Caco-2 (cell line): ENCODE data around the gene PPP1R9A. TPM values are rescaled to one million over a fixed set of nuclear protein-coding genes. Genes with fewer than 3 reads are reported as not detected.

Source experiments
- BruUV-seq: library from RNA; stranded (reverse); fragments of 400-500 nt; replicated peaks from 2 replicates; lab custom pipeline; 2021; lab: Mats Ljungman, UMichigan
- CTCF ChIA-PET: fragments of 300-600 bp; sonication (Branson Sonifier 250); formaldehyde crosslinking; loops from one replicate; lab custom pipeline; 2022; ENCODE audit warnings: antibody characterized with exemption; lab: Charles Lee
- POLR2A ChIA-PET: fragments of 300-600 bp; sonication (Branson Sonifier 250); formaldehyde crosslinking; loops from one replicate; lab custom pipeline; 2022; ENCODE audit warnings: antibody characterized with exemption; lab: Charles Lee
- DNase-seq, 2 experiments: peaks; one replicate each; pipeline versions ENCODE4 v3.0.0 to v3.0.0-alpha.2; 2020 to 2022
- H3K27me3 ChIP-seq: replicated peaks from 2 replicates; pipeline ENCODE4 v1.6.0; 2011; ENCODE audit warnings: low read length; ENCODE audit not compliant: control insufficient read depth, insufficient read depth
- H3K36me3 ChIP-seq: 2 replicates; pipeline ENCODE4 v1.5.1; 2011; ENCODE audit warnings: low read length; ENCODE audit not compliant: control insufficient read depth, insufficient read depth
- H3K4me1 ChIP-seq: fragments of 250-450 bp; sonication (Bioruptor Pico); 2 replicates; pipeline ENCODE4 v1.5.1; 2020; ENCODE audit warnings: mild to moderate bottlenecking
- H3K4me3 ChIP-seq: 2 replicates; pipeline ENCODE4 v1.5.1; 2011; ENCODE audit warnings: low read depth, mild to moderate bottlenecking, control low read depth, low read length
- H3K9me3 ChIP-seq: fragments of 250-450 bp; sonication (Bioruptor Pico); 2 replicates; pipeline ENCODE4 v1.5.1; 2020; ENCODE audit warnings: mild to moderate bottlenecking, moderate library complexity
- H3K27ac Mint-ChIP-seq: one replicate; pipeline ENCODE4 v1.8.0; 2022; ENCODE audit warnings: mixed read lengths; ENCODE audit not compliant: unreplicated experiment
- H3K27me3 Mint-ChIP-seq: one replicate; pipeline ENCODE4 v1.8.0; 2022; ENCODE audit warnings: mixed read lengths; ENCODE audit not compliant: insufficient read depth, unreplicated experiment
- H3K36me3 Mint-ChIP-seq: one replicate; pipeline ENCODE4 v1.8.0; 2022; ENCODE audit warnings: mild to moderate bottlenecking, mixed read lengths; ENCODE audit not compliant: insufficient read depth, unreplicated experiment
- H3K4me1 Mint-ChIP-seq: one replicate; pipeline ENCODE4 v1.8.0; 2022; ENCODE audit warnings: low read depth, mixed read lengths; ENCODE audit not compliant: unreplicated experiment
- H3K4me3 Mint-ChIP-seq: one replicate; pipeline ENCODE4 v1.8.0; 2022; ENCODE audit warnings: mild to moderate bottlenecking, moderate library complexity, mixed read lengths; ENCODE audit not compliant: unreplicated experiment
- H3K9me3 Mint-ChIP-seq: one replicate; pipeline ENCODE4 v1.8.0; 2022; ENCODE audit warnings: mixed read lengths; ENCODE audit not compliant: unreplicated experiment
- CTCF ChIP-seq, 2 experiments: fragments of 200-600 bp in 1 of 2; IDR thresholded peaks; 1 replicate in 1 of 2; 2 replicates in 1 of 2; pipeline versions ENCODE4 v1.5.1 to v1.8.0; 2011 to 2022; ENCODE audit warnings: antibody characterized with exemption in 1 of 2, control low read depth in 1 of 2, inconsistent platforms in 1 of 2, low read depth in 1 of 2, low read length in 1 of 2, mild to moderate bottlenecking in 1 of 2, moderate library complexity in 1 of 2; ENCODE audit not compliant: insufficient read depth in 1 of 2, severe bottlenecking in 1 of 2, unreplicated experiment in 1 of 2
- intact Hi-C: fragments of 100-400 bp; cut with micrococcal nuclease; formaldehyde crosslinking; loops from one replicate; pipeline ENCODE4 v1.10.0; 2022; ENCODE audit not compliant: unreplicated experiment
- total RNA-seq: library from RNA; stranded (reverse); gene quantifications from 2 replicates; pipeline ENCODE4 v1.2.3, GENCODE V29; 2022

PPP1R9A gene
- total RNA-seq, 1 experiment from 2014 or later, result 37.4 TPM

- intact Hi-C loops, result no loop called here
Observed at GRCh38 chr7:95097291-95097690, 189.9 kb downstream of the PPP1R9A start.

GRCh38 chr7:95097851-95098250 is 190.5 kb downstream of the PPP1R9A start:
- no peak overlapping the region for H3K27ac Mint-ChIP-seq
- no TSS peak for BruUV-seq
- no peaks in the 10 kb centered on the region for H3K27me3 Mint-ChIP-seq
- no peaks in the 10 kb centered on the region for H3K9me3 Mint-ChIP-seq
- Histone ChIP-seq H3K27me3 (no peaks in the 10 kb centered on the region), H3K9me3 (no peaks in the 10 kb centered on the region), H3K4me3 (no peak overlapping the region), H3K4me1 (peaks cover 9% of the 10 kb centered on the region; the same call in 1 of the 2 replicates), H3K36me3 (no peaks in the 10 kb centered on the region)
- intact Hi-C loops, result no loop called here
- no peak overlapping the region for H3K4me3 Mint-ChIP-seq
- no peak for TF ChIP-seq CTCF (IDR thresholded peaks at IDR 0.05; ENCODE audit: insufficient read depth in 1 of 2, low read depth in 1 of 2, low read length in 1 of 2, severe bottlenecking in 1 of 2, unreplicated experiment in 1 of 2)
- ChIA-PET POLR2A (no interaction called here), CTCF (no interaction called here)
- peaks cover 6% of the 10 kb centered on the region for H3K36me3 Mint-ChIP-seq
- DNase-seq, result no peak
- peaks cover 7% of the 10 kb centered on the region for H3K4me1 Mint-ChIP-seq

More at GRCh38 chr7:95097291-95097690, 189.9 kb downstream of the PPP1R9A start:
- Histone ChIP-seq H3K36me3 (no peaks in the 10 kb centered on the region), H3K27me3 (no peaks in the 10 kb centered on the region), H3K4me1 (peaks cover 3% of the 10 kb centered on the region; the same call in 1 of the 2 replicates), H3K4me3 (no peak overlapping the region), H3K9me3 (no peaks in the 10 kb centered on the region)
- Mint-ChIP-seq H3K4me1 (peaks cover 7% of the 10 kb centered on the region), H3K36me3 (peaks cover 6% of the 10 kb centered on the region), H3K27ac (no peak overlapping the region), H3K9me3 (no peaks in the 10 kb centered on the region), H3K4me3 (no peak overlapping the region), H3K27me3 (no peaks in the 10 kb centered on the region)
- BruUV-seq, result no TSS peak
- CTCF ChIA-PET, result no interaction called here
- DNase-seq, result no peak
- TF ChIP-seq CTCF (IDR thresholded peaks at IDR 0.05; ENCODE audit: insufficient read depth in 1 of 2, low read depth in 1 of 2, low read length in 1 of 2, severe bottlenecking in 1 of 2, unreplicated experiment in 1 of 2), result no peak
- POLR2A ChIA-PET, result no interaction called here

- BruUV-seq, result no TSS peak
- Mint-ChIP-seq H3K27ac (no peak overlapping the region), H3K9me3 (no peaks in the 10 kb centered on the region), H3K27me3 (no peaks in the 10 kb centered on the region), H3K36me3 (peaks cover 6% of the 10 kb centered on the region), H3K4me1 (peaks cover 7% of the 10 kb centered on the region), H3K4me3 (no peak overlapping the region)
- no peak for DNase-seq
- ChIA-PET POLR2A (no interaction called here), CTCF (no interaction called here)
- Histone ChIP-seq H3K9me3 (no peaks in the 10 kb centered on the region), H3K27me3 (no peaks in the 10 kb centered on the region), H3K4me3 (no peak overlapping the region), H3K4me1 (peaks cover 9% of the 10 kb centered on the region; the same call in 1 of the 2 replicates), H3K36me3 (no peaks in the 10 kb centered on the region)
- intact Hi-C loops, result no loop called here
- TF ChIP-seq CTCF (IDR thresholded peaks at IDR 0.05; ENCODE audit: insufficient read depth in 1 of 2, low read depth in 1 of 2, low read length in 1 of 2, severe bottlenecking in 1 of 2, unreplicated experiment in 1 of 2), result no peak
Observed at GRCh38 chr7:95099106-95099505, 191.7 kb downstream of the PPP1R9A start.
